Tongue (tissue), 2 donors: Measurements from ENCODE around the gene KCNQ1. TPM values are rescaled to one million over a fixed set of nuclear protein-coding genes. Genes with fewer than 3 reads are reported as not detected.

Experiments
- DNase-seq: peaks from one replicate; pipeline ENCODE4 v3.0.0-alpha.2; 2015
- total RNA-seq: library from RNA; depleted of rRNA; stranded (reverse); fragments of >200 nt; gene quantifications from one replicate; pipeline ENCODE4 v1.2.3, GENCODE V29; 2014

KCNQ1 gene, protein sequence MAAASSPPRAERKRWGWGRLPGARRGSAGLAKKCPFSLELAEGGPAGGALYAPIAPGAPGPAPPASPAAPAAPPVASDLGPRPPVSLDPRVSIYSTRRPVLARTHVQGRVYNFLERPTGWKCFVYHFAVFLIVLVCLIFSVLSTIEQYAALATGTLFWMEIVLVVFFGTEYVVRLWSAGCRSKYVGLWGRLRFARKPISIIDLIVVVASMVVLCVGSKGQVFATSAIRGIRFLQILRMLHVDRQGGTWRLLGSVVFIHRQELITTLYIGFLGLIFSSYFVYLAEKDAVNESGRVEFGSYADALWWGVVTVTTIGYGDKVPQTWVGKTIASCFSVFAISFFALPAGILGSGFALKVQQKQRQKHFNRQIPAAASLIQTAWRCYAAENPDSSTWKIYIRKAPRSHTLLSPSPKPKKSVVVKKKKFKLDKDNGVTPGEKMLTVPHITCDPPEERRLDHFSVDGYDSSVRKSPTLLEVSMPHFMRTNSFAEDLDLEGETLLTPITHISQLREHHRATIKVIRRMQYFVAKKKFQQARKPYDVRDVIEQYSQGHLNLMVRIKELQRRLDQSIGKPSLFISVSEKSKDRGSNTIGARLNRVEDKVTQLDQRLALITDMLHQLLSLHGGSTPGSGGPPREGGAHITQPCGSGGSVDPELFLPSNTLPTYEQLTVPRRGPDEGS
- 2.6 TPM for total RNA-seq

DNA sequence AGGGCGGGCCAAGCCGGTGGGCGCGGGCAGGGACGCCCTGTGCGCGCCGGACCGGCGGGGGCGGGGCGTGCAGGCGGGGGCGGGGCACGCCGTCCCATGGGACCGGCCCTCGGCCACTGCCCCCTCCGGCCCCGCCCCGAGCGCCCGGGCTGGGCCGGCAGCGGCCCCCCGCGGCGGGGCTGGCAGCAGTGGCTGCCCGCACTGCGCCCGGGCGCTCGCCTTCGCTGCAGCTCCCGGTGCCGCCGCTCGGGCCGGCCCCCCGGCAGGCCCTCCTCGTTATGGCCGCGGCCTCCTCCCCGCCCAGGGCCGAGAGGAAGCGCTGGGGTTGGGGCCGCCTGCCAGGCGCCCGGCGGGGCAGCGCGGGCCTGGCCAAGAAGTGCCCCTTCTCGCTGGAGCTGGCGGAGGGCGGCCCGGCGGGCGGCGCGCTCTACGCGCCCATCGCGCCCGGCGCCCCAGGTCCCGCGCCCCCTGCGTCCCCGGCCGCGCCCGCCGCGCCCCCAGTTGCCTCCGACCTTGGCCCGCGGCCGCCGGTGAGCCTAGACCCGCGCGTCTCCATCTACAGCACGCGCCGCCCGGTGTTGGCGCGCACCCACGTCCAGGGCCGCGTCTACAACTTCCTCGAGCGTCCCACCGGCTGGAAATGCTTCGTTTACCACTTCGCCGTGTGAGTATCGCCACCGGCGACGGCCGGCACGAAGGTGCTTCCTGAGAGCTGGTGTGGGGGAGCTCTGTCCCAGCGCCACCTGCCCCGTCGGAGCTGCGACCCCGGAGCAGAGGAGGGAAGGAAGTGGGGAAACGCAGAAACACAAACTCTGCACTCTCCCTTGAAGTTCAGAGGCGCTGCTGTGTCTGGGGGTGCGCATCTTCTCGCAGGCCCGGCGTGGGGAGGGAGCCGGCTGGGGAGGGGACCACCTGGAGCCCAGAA, at the start of gene KCNQ1:
Gene KCNQ1 (plus strand): TSS at position 188 of the 925 bp plus-strand sequence. CDS start 91 bp downstream, at position 279.
- peak; percentile 40 for DNase-seq

DNA sequence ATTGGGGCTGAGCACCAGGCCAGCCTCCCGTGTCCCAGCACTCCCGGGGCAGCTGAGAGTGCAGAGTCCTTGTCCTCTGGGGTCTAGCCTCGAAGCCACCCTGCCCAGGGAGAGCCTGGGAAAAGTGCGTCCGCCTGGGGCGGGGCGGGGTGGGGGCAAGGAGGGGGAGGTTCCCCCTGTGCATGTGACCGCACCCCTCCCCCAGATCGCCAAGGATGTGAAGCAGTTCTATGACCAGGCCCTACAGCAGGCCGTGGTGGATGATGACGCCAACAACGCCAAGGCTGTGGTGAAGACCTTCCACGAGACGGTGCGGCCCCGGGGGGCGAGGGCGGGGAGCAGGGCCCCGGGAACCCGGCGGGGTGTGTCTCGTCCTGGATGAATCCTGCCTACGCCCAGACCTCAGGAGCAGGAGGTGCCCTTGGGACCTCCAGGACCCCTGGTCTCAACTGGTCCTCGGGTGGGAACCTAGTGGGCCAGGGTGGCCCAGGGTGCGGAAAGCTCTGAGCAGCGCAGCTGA, 49.5 kb upstream of the KCNQ1 start:
- DNase-seq, result no peak

DNA sequence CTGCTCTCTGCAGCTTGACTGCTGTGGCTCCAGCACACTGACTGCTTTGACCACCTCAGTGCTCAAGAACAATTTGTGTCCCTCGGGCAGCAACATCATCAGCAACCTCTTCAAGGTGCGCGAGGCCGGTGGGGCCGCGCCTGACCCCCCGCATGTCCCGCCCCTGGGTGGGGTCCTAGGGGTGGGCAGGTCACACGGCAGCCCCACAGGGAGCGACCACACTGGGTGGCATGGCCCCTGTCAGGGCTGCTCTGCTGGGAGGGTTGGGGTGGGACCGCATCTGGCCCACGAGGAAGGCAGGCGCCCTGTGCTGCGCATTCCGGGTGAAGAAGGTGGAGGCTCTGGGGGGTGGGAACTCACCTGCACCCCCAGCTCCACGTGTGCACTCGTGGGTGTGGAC, 49.0 kb upstream of the KCNQ1 start:
- DNase-seq, result no peak

DNA sequence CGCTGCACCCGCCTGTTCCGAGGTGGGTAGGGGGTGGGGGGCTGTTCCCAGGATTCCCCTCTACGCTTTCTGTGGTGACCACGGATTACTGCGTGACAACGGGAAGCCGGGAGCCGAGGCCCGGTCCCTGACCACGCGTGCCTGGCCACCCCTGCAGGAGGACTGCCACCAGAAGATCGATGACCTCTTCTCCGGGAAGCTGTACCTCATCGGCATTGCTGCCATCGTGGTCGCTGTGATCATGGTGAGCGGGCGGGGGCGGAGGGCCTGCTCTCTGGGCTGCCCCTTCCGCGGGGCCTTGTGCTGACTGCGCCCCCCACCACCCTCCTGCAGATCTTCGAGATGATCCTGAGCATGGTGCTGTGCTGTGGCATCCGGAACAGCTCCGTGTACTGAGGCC, 48.3 kb upstream of the KCNQ1 start:
- no peak for DNase-seq

DNA sequence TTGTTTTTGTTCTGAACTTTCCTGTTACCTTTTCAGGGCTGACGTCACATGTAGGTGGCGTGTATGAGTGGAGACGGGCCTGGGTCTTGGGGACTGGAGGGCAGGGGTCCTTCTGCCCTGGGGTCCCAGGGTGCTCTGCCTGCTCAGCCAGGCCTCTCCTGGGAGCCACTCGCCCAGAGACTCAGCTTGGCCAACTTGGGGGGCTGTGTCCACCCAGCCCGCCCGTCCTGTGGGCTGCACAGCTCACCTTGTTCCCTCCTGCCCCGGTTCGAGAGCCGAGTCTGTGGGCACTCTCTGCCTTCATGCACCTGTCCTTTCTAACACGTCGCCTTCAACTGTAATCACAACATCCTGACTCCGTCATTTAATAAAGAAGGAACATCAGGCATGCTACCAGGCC, 47.8 kb upstream of the KCNQ1 start:
- DNase-seq, result no peak

DNA sequence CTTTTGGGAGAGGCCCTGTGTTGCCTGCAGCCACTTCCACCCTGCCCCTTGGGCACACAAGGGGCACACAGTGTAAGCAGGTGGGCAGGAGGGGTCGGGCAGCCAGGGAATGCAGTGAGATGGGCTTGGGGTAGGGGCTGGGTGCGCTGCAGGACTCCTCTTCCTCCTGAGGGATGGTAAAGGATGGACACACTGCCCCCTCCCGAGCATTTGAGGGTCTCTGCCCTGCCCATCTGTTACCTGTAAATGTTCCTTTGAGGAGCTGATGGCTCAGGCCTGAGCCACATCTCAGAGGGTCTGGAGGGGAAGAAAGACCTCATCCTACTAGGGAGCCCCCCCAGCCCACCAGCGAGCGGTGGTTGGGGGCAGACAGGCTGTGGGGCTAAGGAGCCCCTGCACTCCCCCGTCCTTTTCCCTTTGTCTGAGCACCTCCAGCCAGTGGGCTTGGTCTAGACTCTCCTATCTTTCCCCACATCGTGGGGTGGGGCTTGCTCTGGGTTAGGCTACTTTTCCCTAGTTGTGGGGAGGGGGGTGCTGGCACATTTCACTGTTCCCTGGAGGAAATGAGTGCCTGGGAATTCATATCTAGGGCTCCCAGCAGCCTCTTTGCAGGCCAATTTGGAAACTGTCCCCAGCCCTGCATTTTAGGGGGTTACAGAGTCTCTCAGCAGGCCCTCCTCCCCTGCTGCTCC, 46.0 kb upstream of the KCNQ1 start:
- DNase-seq, result no peak

DNA sequence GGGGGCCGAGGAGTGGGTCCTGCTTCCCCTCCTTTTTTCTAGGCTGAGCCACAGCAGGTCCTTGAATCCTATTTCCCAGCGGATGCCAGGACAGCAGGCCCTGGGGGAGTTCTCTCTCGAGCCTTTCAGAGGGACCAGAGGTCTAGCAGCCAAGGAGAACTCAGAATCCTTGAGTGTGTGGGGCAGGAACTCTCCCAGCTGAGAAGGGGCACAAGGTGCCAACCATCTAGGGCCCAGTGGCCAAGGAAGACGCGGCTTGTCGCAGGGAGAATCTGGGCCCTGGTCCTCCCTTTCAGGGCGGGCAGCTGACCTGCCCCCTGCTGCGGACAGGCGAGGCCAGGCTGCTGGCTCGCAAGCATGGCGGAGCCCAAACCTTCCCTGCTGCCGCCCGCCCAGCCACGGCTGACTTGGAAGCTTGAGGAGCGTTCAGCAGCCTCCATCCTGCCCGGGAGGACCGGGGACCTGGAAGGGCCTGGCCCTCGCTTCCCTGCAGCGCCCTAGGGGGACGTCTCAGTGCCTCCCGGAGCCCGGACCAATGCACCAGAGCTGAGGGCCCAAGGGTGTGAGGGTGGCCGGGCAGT, 45.2 kb upstream of the KCNQ1 start:
- DNase-seq, result no peak

DNA sequence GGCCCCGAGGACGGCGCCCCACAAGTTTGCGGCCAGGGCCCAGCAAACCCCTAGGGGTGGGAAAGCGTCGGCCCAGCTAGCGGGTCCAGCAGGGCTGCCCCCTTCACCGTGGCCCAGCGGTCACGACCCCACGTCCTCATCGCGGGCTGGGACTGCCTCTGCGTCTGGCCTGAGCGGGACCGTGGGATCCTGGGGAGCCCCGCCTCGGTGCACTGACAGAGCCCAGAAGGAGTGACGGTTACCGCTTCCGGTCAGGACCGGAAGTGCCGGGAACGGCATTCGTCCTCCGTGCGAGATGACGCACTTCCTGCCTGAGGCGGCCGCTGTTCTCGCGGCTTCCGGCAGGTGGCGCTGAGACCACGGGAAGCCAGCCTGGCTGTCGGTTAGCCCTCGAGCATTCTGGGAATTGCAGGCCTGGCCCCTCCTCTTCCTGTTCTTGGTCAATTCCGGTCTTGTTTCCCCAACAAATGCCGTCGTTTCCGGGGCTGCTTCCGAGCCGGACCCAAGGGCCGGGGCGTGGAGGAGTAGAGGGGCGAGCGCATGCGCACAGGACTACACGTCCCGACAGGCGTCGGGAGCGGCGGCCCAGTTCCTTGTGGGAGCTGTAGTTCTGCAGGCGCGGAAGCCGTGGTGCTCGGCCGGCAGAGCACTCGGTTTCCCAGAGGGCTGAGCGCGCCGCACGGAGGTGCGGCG, 44.6 kb upstream of the KCNQ1 start, which contains the start of gene TSSC4:
Gene TSSC4 (plus strand): TSS at position 682 of the 693 bp plus-strand sequence. CDS start 1,884 bp downstream, outside the sequence.
- DNase-seq, result peak; percentile 100

DNA sequence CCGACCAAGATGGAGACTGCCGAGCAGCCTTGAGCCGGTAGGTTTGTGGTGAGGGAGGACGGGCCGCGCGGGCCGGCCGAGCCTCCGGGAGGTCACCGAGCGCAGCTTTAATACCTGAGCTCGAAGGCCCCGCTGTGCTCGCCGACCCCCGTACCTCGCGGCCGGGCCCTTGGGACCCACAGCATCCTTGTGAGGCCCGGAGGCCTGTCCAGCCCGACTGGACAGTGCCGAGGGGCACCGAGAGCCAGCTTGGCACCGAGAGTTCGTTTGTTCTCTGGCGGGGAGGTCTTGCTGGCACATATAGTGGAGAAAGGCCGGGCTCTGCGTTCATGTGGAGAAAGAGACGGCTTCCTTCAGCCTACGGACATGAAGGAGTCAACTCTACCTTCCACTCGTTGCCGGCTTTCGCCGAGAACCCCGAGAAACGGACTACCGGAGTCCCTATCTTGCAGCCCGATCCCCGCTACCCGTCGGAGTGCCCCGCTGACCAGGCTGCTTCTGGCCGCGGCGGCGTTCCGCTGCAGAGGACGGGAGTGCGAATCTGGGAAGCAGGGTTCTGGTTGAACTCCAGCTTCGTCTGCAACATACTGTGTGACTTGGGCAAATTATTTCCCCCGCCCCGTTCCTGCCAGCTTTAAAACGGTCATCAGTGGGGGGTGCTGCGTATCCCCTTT, 43.9 kb upstream of the KCNQ1 start:
- DNase-seq, result no peak

DNA sequence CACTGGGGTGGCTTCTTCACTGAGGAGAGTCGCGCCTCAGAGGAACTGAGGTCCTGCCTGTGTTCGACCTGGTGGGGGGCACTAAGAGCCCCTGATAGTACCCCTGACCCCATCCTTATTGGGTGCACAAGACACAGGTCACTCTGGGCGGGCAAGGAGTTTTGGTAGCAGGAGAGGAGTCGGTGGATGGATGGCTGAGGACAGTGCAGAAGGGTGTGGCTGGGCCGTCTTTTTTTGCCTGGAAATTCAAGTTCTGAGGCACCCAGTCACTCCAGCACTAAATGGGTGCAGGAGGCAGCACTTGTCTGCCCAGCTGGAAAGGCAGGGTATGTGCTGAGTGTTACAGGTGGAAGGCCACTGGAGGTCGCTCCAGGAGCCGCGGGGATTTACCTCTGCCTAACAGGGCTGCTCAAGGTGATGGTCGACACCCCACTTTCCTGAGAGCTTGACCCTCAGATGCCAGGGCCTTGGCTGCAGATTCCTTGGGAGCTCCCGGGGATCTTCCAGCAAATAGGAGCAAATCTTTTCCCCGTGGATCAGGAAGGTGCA, 43.3 kb upstream of the KCNQ1 start:
- no peak for DNase-seq

DNA sequence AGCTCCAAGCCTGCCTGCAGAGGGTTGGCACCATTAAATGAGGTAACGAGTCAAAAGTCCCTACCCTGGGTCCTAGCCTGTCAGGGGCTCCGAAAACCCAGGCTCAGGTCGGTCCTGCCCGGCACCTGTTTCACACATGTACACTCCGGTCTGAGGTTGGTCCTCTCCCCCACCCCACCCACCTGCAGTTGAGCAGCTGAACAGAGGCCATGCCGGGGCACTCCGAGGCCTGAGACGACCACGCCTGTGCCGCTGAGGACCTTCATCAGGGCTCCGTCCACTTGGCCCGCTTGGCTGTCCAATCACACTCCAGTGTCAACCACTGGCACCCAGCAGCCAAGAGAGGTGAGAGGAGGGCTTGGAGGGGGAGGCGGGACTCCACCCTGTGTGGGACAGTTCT, 42.7 kb upstream of the KCNQ1 start:
- DNase-seq, result no peak

DNA sequence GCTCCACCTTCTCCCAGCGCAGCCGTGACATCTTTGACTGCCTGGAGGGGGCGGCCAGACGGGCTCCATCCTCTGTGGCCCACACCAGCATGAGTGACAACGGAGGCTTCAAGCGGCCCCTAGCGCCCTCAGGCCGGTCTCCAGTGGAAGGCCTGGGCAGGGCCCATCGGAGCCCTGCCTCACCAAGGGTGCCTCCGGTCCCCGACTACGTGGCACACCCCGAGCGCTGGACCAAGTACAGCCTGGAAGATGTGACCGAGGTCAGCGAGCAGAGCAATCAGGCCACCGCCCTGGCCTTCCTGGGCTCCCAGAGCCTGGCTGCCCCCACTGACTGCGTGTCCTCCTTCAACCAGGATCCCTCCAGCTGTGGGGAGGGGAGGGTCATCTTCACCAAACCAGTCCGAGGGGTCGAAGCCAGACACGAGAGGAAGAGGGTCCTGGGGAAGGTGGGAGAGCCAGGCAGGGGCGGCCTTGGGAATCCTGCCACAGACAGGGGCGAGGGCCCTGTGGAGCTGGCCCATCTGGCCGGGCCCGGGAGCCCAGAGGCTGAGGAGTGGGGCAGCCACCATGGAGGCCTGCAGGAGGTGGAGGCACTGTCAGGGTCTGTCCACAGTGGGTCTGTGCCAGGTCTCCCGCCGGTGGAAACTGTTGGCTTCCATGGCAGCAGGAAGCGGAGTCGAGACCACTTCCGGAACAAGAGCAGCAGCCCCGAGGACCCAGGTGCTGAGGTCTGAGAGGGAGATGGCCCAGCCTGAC, 41.7 kb upstream of the KCNQ1 start:
- no peak for DNase-seq

DNA sequence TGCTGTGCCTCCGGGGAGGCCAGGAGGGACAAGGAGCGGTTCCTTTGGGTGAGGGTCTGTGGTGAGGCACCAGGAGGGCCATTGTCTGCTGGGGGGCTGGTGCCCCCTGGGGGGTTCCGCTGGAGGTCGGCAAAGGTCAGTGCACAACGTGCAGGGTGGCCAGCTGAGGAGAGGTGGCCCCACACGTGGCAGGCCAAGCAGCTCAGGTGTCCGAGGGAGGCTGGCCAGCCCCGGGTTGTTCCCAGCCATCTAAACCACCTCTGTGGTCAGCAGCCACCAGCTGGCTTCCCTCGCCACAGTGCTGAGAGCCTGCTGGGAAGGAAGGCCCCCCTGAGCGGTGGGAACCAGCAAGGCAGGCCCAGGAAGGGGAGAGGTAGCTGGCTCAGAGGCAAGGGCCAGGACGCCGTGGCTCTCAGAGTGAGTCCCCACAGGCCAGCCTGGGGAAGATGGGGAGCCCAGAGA, 40.0 kb upstream of the KCNQ1 start:
- DNase-seq, result no peak

DNA sequence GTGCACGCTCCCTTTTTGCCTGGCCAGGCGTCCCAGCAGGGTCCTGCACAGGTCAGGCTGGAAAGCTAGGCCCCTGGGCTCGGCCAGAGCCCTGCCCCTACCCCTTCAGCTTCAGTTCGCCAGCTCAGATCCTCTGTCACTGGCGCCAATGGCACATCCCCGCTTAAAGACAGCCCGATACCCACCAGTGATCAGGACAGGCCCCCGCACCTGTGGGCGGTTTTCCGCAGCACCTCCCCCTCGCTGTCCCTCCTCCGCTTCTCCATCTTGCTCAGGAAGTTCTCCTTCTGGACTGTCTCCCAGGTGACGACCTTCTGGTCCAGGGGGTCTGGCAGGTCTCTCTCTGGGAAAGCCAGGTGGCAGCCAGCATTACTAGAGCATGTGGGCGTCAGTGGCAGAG, 38.4 kb upstream of the KCNQ1 start:
- DNase-seq, result no peak

DNA sequence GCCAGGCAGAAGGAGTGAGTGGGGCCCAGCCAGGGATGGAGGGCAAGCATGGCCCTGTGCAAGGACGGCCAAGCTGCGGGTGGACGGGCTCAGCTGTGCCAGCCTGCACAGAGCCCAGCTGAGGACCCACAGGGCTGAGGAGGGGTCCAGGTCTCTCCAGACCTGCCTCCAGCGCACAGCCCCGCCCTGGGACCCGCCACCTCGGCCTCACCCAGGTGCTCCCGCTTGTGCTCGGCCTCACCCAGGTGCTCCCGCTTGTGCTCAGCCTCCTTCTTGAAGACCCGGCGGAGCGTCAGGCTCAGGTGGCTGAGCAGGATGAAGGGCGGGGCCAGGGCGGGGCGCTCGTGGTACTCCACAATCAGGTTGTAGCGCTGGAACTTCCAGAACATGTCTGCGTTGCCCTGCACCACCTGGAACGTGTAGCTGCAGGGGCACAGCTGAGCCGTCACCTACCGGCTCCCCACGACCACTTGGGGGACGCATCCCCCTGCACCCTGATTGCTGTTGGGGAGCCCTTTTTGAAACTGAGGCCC, 37.9 kb upstream of the KCNQ1 start:
- no peak for DNase-seq

DNA sequence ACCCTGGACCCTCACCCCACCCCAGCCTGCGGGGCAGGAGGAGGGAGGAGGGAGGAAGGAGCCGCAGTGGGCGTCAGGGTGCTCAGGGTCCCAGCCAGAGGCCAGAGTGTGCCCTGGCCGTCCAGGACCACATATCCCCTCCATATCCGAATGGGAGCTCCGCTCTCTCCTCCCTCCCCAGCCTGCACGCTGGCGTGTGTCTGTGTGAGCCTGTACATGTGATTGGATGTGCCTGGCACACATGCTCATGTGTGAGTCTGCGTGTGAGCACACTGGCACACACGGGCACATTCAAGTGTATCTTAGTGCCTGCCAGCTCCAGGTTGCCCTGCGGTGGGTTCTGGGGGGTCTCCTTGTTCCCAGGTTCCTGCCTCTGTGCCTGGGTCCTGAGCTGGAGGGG, 36.1 kb upstream of the KCNQ1 start:
- no peak for DNase-seq

DNA sequence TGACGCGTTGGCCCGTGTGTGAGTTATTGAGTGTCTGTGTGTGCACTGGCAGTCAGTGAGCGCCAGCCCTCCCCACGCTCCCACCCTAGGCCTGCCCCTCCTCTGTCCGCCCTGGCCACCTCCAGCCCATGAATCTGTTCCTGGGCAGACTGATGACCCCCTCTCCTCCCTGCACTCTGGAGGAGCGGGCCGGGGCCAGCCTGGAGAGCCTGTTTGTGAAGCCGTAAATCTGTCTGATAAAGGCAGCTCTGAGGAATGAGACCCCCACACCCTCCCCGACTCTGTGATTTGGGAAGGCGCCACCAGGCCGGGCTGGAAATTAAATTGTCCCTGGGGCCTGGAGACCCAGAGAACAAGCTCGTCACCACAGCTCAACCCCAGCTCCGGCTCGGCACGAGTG, 35.7 kb upstream of the KCNQ1 start:
- DNase-seq, result no peak

DNA sequence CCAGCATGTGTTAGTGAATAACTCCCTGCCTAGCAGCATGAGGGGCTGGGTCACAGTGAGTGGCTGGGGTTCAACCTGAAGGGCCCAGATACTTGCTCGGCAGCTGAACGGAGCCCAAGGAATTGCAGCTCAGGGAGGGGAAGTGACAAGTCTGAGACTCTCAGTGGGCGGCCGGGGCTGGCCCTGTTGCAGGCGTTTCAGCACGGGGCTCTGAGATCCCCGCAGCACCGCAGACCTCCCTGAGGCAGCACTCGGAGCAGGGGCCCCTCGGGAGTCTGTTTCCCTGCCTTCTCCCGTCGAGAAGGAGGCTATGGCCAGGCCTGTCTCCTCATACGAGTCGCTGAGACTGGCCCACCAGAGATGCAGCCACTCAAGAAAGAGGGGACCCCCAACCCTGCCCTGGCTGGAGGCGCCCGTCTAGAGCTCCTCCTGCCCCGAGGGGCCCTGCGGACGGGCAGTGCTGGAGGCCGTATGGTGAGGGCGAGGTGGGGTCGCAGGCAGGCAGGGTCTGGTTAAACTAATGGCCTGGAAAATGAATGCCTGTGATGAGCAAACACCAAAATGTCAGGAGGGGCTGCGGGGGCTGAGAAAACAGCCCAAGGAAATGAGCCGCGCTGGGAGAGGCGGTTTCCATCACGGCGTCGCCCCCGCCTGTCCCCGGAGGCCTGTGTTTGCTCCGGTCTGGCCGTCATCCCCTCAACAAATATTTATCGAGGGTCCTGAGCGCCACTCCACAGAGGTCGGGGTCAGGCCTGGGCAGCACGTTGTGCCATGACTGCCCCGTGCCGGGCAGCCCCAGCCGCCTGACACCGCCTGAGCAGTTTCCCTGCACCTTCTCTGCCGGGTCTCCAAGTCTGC, 35.0 kb upstream of the KCNQ1 start:
- no peak for DNase-seq
